Body of pancreas (tissue), 4 donors: ENCODE results near the gene PRKG1. TPM values are rescaled to one million over a fixed set of nuclear protein-coding genes. Genes with fewer than 3 reads are reported as not detected.

Experiments
- ATAC-seq: fragments of 150-250 bp; one replicate; pipeline ENCODE4 v1.9.1; 2016
- DNase-seq, 4 donors: peaks; one replicate each; pipeline ENCODE4 v3.0.0-alpha.2; 2019
- H3K27ac ChIP-seq, 4 donors: fragments of 200-600 bp; sonication (generic); 1 replicate in 3 of 4; 2 replicates in 1 of 4; pipeline versions ENCODE4 v1.5.1 to v1.6.1; 2016 to 2019; ENCODE audit warnings: mild to moderate bottlenecking in 1 of 4, mixed read lengths in 1 of 4, moderate library complexity in 1 of 4
- H3K27me3 ChIP-seq, 2 donors: fragments of 200-600 bp; sonication (generic); one replicate each; pipeline ENCODE4 v1.6.0; 2016; ENCODE audit warnings: mild to moderate bottlenecking in 1 of 2
- H3K36me3 ChIP-seq, 2 donors: fragments of 200-600 bp; sonication (generic); replicated peaks in 1 of 2; 2 replicates each; pipeline ENCODE4 v1.5.1; 2016; ENCODE audit warnings: low read depth in 2 of 2; ENCODE audit not compliant: insufficient read depth in 1 of 2
- H3K4me1 ChIP-seq: fragments of 200-600 bp; sonication (generic); one replicate; pipeline ENCODE4 v1.6.0; 2016
- H3K4me3 ChIP-seq, 2 donors: fragments of 200-600 bp; sonication (generic); 1 replicate in 1 of 2; 2 replicates in 1 of 2; pipeline ENCODE4 v1.5.1; 2016 to 2019
- H3K9me3 ChIP-seq, 3 donors: fragments of 200-600 bp; sonication (generic); 1 replicate in 2 of 3; 2 replicates in 1 of 3; pipeline ENCODE4 v1.5.1; 2016
- CTCF ChIP-seq, 7 experiments: fragments of 450-650 bp in 4 of 7; fragments of 200-600 bp in 3 of 7; sonication (generic) in 3 of 7; IDR thresholded peaks; one replicate each; pipeline ENCODE4 v1.5.1; 2016 to 2019; ENCODE audit warnings: antibody characterized with exemption in 7 of 7
- POLR2A ChIP-seq, 3 donors: fragments of 450-650 bp; IDR thresholded peaks; one replicate each; pipeline ENCODE4 v1.6.1; 2016; ENCODE audit warnings: antibody characterized with exemption in 3 of 3, mild to moderate bottlenecking in 2 of 3
- WGBS, 2 donors: methylation state at CpG; one replicate each; pipeline ENCODE4 v1.1.5; 2017; 5-methylcytosine and 5-hydroxymethylcytosine counted together
- intact Hi-C: fragments of 100-400 bp; cut with DNase I; formaldehyde crosslinking; loops from one replicate; pipeline ENCODE4 v1.15.1; 2023
- total RNA-seq, 2 donors: library from RNA; depleted of rRNA; stranded (reverse); fragments of >200 nt; gene quantifications; one replicate each; pipeline ENCODE4 v1.1.0, GENCODE V29; 2016

The PRKG1 gene
- total RNA-seq, 2 donors from 2014 or later: 14.2 to 18.9 TPM

GRCh38 chr10:51125518-51125917 lies 51.2 kb downstream of the PRKG1 start:
- no peaks in the 10 kb centered on the region for H3K4me1 ChIP-seq
- intact Hi-C loops: no loop called here

GRCh38 chr10:51129946-51130544 lies 55.8 kb downstream of the PRKG1 start:
- Histone ChIP-seq H3K4me1 (no peaks in the 10 kb centered on the region), H3K27ac (no peak overlapping the region), H3K9me3 (no peaks in the 10 kb centered on the region), H3K27me3 (no peaks in the 10 kb centered on the region), H3K4me3 (no peak overlapping the region), H3K36me3 (no peaks in the 10 kb centered on the region)
- TF ChIP-seq CTCF (IDR thresholded peaks at IDR 0.05) (no peak), POLR2A (IDR thresholded peaks at IDR 0.05) (no peak)
- intact Hi-C loops: no loop called here
- ATAC-seq (no peak), DNase-seq (no peak)
- 59 to 61% methylated on average over 2 of the region's 2 CpGs for WGBS, 2 donors

More at GRCh38 chr10:51125518-51125917, 51.2 kb downstream of the PRKG1 start:
- Histone ChIP-seq H3K9me3 (no peaks in the 10 kb centered on the region), H3K36me3 (no peaks in the 10 kb centered on the region), H3K27ac (no peak overlapping the region), H3K27me3 (no peaks in the 10 kb centered on the region), H3K4me3 (no peak overlapping the region)
- no peak for DNase-seq
- TF ChIP-seq CTCF (IDR thresholded peaks at IDR 0.05) (no peak), POLR2A (IDR thresholded peaks at IDR 0.05) (no peak)
- WGBS, 2 donors: 97 to 99% methylated on average over 2 of the region's 2 CpGs
- ATAC-seq: no peak

- intact Hi-C loops: no loop called here
- DNase-seq (no peak), ATAC-seq (no peak)
- H3K27ac ChIP-seq: no peak overlapping the region
- no peaks in the 10 kb centered on the region for H3K36me3 ChIP-seq
- no peaks in the 10 kb centered on the region for H3K4me1 ChIP-seq
- no peak overlapping the region for H3K4me3 ChIP-seq
- TF ChIP-seq CTCF (IDR thresholded peaks at IDR 0.05) (no peak), POLR2A (IDR thresholded peaks at IDR 0.05) (no peak)
- H3K27me3 ChIP-seq: no peaks in the 10 kb centered on the region
- H3K9me3 ChIP-seq: no peaks in the 10 kb centered on the region
- WGBS, 2 donors: 58 to 63% methylated on average over 2 of the region's 2 CpGs
Measured at GRCh38 chr10:51137756-51138529, 63.7 kb downstream of the PRKG1 start.

GRCh38 chr10:51139176-51139575 lies 64.9 kb downstream of the PRKG1 start:
- 86 to 97% methylated on average over 1 of the region's 1 CpG for WGBS, 2 donors
- DNase-seq: no peak
- no peaks in the 10 kb centered on the region for H3K36me3 ChIP-seq
- no peak overlapping the region for H3K27ac ChIP-seq
- intact Hi-C loops: no loop called here
- H3K27me3 ChIP-seq: no peaks in the 10 kb centered on the region
- no peak for ATAC-seq
- H3K4me3 ChIP-seq: no peak overlapping the region
- TF ChIP-seq POLR2A (IDR thresholded peaks at IDR 0.05): no peak
- no peak for TF ChIP-seq CTCF (IDR thresholded peaks at IDR 0.05)
- no peaks in the 10 kb centered on the region for H3K9me3 ChIP-seq
- no peaks in the 10 kb centered on the region for H3K4me1 ChIP-seq
